Sigmoid colon (tissue), 3 donors: ENCODE data around the gene UCK1.

Experiments used
- POLR2A ChIP-seq, 2 donors: fragments of 450-650 bp; IDR thresholded peaks; one replicate each; pipeline ENCODE4 v1.6.1; 2016; ENCODE audit warnings: antibody characterized with exemption in 2 of 2, mild to moderate bottlenecking in 2 of 2, moderate library complexity in 2 of 2
- TF ChIP-seq, protein P1 (sequence below), 4 experiments: fragments of 450-650 bp in 3 of 4; fragments of 200-600 bp in 1 of 4; IDR thresholded peaks; one replicate each; pipeline ENCODE4 v1.5.1; 2016 to 2019; ENCODE audit warnings: antibody characterized with exemption in 4 of 4, mild to moderate bottlenecking in 3 of 4, moderate library complexity in 2 of 4

DNA sequence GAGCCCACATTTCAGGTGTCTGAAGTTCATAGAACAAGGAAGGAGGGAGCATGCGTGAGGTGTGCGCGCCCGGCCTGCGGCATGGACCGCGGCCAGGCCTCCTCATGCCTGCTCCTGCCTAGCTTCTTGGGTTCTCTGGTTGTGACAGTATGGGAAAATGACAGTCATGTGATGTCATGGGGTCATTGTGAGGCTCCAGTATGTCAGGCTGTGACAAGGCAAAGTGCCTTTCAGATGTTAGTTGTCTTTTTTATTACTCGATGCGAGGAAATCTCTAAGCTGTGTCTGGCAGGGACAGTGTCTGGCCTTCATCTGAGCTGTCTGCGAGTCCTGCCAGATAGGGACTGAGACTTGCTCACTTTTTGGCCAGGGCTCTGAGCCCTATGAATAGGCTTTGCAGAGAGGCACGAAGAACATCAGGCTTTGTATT, 13.3 kb downstream of the UCK1 start:
- TF ChIP-seq, protein P1, sequence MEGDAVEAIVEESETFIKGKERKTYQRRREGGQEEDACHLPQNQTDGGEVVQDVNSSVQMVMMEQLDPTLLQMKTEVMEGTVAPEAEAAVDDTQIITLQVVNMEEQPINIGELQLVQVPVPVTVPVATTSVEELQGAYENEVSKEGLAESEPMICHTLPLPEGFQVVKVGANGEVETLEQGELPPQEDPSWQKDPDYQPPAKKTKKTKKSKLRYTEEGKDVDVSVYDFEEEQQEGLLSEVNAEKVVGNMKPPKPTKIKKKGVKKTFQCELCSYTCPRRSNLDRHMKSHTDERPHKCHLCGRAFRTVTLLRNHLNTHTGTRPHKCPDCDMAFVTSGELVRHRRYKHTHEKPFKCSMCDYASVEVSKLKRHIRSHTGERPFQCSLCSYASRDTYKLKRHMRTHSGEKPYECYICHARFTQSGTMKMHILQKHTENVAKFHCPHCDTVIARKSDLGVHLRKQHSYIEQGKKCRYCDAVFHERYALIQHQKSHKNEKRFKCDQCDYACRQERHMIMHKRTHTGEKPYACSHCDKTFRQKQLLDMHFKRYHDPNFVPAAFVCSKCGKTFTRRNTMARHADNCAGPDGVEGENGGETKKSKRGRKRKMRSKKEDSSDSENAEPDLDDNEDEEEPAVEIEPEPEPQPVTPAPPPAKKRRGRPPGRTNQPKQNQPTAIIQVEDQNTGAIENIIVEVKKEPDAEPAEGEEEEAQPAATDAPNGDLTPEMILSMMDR (IDR thresholded peaks at IDR 0.05): no peak
- TF ChIP-seq POLR2A (IDR thresholded peaks at IDR 0.05): no peak
